ENCODE results near the gene PNPLA7.

The PNPLA7 gene

GRCh38 chr9:137455359-137455991 lies 94.7 kb downstream of the PNPLA7 start:
- in situ Hi-C loops (cut with MboI; ENCODE audit: low pct_unique_long_range_greater_than_20kb, low sequenced_read_pairs, unreplicated experiment): no loop called here
- TF ChIP-seq CTCF (IDR thresholded peaks at IDR 0.05; ENCODE audit: extremely low read depth, insufficient read depth, missing control alignments): no peak
- no peak for DNase-seq (ENCODE audit: low spot score)

- no peak for DNase-seq (ENCODE audit: low spot score)
- no peak for TF ChIP-seq CTCF (IDR thresholded peaks at IDR 0.05; ENCODE audit: extremely low read depth, insufficient read depth, missing control alignments)
Measured at GRCh38 chr9:137454597-137455358, 95.4 kb downstream of the PNPLA7 start.

GRCh38 chr9:137454145-137454596 lies 96.0 kb downstream of the PNPLA7 start:
- no peak for TF ChIP-seq CTCF (IDR thresholded peaks at IDR 0.05; ENCODE audit: extremely low read depth, insufficient read depth, missing control alignments)
- peak; percentile 81 for DNase-seq (ENCODE audit: low spot score)
- in situ Hi-C loops (cut with MboI; ENCODE audit: low pct_unique_long_range_greater_than_20kb, low sequenced_read_pairs, unreplicated experiment): no loop called here

More at GRCh38 chr9:137454597-137455358, 95.4 kb downstream of the PNPLA7 start:
- in situ Hi-C loops (cut with MboI; ENCODE audit: low pct_unique_long_range_greater_than_20kb, low sequenced_read_pairs, unreplicated experiment): no loop called here

GRCh38 chr9:137453643-137454081 lies 96.5 kb downstream of the PNPLA7 start:
- peak; percentile 93 for DNase-seq (ENCODE audit: low spot score)
- TF ChIP-seq CTCF (IDR thresholded peaks at IDR 0.05; ENCODE audit: extremely low read depth, insufficient read depth, missing control alignments): no peak
- in situ Hi-C loops (cut with MboI; ENCODE audit: low pct_unique_long_range_greater_than_20kb, low sequenced_read_pairs, unreplicated experiment): no loop called here

GRCh38 chr9:137452761-137453642 lies 97.2 kb downstream of the PNPLA7 start:
- in situ Hi-C loops (cut with MboI; ENCODE audit: low pct_unique_long_range_greater_than_20kb, low sequenced_read_pairs, unreplicated experiment): no loop called here
- no peak for TF ChIP-seq CTCF (IDR thresholded peaks at IDR 0.05; ENCODE audit: extremely low read depth, insufficient read depth, missing control alignments)

More at GRCh38 chr9:137452761-137453642, 97.2 kb downstream of the PNPLA7 start:
- DNase-seq (ENCODE audit: low spot score): no peak

Data from GM13977 (cell line).